ENCODE measurements around the gene PTPRCAP.

Gene PTPRCAP

GRCh38 chr11:67458266-67458665 is 20.8 kb upstream of the PTPRCAP start:
- no peaks in the 10 kb centered on the region for H3K36me3 ChIP-seq (ENCODE audit: insufficient read depth)
- H3K27me3 ChIP-seq (ENCODE audit: insufficient read depth, low read depth) = no peaks in the 10 kb centered on the region; the same call in 1 of the 2 replicates
- H3K4me1 ChIP-seq (ENCODE audit: low read depth, poor library complexity, severe bottlenecking) = no peaks in the 10 kb centered on the region
- no peak overlapping the region for H3K4me2 ChIP-seq
- H3K9ac ChIP-seq = no peak overlapping the region
- H2AFZ ChIP-seq (ENCODE audit: low read depth) = no peak overlapping the region
- no peaks in the 10 kb centered on the region for H4K20me1 ChIP-seq (ENCODE audit: insufficient read depth)
- no peak overlapping the region for H3K27ac ChIP-seq
- no peak overlapping the region for H3K4me3 ChIP-seq (IDR thresholded peaks at IDR 0.05; ENCODE audit: insufficient read depth, low read depth, low read length)
- TF ChIP-seq, protein P1, sequence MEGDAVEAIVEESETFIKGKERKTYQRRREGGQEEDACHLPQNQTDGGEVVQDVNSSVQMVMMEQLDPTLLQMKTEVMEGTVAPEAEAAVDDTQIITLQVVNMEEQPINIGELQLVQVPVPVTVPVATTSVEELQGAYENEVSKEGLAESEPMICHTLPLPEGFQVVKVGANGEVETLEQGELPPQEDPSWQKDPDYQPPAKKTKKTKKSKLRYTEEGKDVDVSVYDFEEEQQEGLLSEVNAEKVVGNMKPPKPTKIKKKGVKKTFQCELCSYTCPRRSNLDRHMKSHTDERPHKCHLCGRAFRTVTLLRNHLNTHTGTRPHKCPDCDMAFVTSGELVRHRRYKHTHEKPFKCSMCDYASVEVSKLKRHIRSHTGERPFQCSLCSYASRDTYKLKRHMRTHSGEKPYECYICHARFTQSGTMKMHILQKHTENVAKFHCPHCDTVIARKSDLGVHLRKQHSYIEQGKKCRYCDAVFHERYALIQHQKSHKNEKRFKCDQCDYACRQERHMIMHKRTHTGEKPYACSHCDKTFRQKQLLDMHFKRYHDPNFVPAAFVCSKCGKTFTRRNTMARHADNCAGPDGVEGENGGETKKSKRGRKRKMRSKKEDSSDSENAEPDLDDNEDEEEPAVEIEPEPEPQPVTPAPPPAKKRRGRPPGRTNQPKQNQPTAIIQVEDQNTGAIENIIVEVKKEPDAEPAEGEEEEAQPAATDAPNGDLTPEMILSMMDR (conservative IDR thresholded peaks at IDR 0.05; ENCODE audit: low read depth, low read length) = no peak
- H3K79me2 ChIP-seq (ENCODE audit: insufficient read depth, low read depth) = no peaks in the 10 kb centered on the region

- H3K36me3 ChIP-seq (ENCODE audit: insufficient read depth) = no peaks in the 10 kb centered on the region
- no peak overlapping the region for H3K4me3 ChIP-seq (IDR thresholded peaks at IDR 0.05; ENCODE audit: insufficient read depth, low read depth, low read length)
- H2AFZ ChIP-seq (ENCODE audit: low read depth) = no peak overlapping the region
- H3K27ac ChIP-seq = no peak overlapping the region
- no peaks in the 10 kb centered on the region for H3K79me2 ChIP-seq (ENCODE audit: insufficient read depth, low read depth)
- H3K27me3 ChIP-seq (ENCODE audit: insufficient read depth, low read depth) = no peaks in the 10 kb centered on the region; the same call in 1 of the 2 replicates
- H3K4me2 ChIP-seq = no peak overlapping the region
- no peaks in the 10 kb centered on the region for H4K20me1 ChIP-seq (ENCODE audit: insufficient read depth)
- H3K9ac ChIP-seq = no peak overlapping the region
- no peaks in the 10 kb centered on the region for H3K4me1 ChIP-seq (ENCODE audit: low read depth, poor library complexity, severe bottlenecking)
- TF ChIP-seq, protein P1 (conservative IDR thresholded peaks at IDR 0.05; ENCODE audit: low read depth, low read length) = no peak
Observed at GRCh38 chr11:67457453-67457852, 20.0 kb upstream of the PTPRCAP start.

GRCh38 chr11:67456068-67456705 is 18.7 kb upstream of the PTPRCAP start:
- Histone ChIP-seq H3K36me3 (ENCODE audit: insufficient read depth) (no peaks in the 10 kb centered on the region), H3K4me1 (ENCODE audit: low read depth, poor library complexity, severe bottlenecking) (no peaks in the 10 kb centered on the region), H3K27me3 (ENCODE audit: insufficient read depth, low read depth) (no peaks in the 10 kb centered on the region; the same call in 1 of the 2 replicates), H3K9ac (no peak overlapping the region), H3K27ac (no peak overlapping the region), H3K4me2 (no peak overlapping the region), H3K4me3 (IDR thresholded peaks at IDR 0.05; ENCODE audit: insufficient read depth, low read depth, low read length) (no peak overlapping the region), H3K79me2 (ENCODE audit: insufficient read depth, low read depth) (no peaks in the 10 kb centered on the region), H2AFZ (ENCODE audit: low read depth) (no peak overlapping the region), H4K20me1 (ENCODE audit: insufficient read depth) (no peaks in the 10 kb centered on the region)
- TF ChIP-seq, protein P1 (conservative IDR thresholded peaks at IDR 0.05; ENCODE audit: low read depth, low read length) = no peak

GRCh38 chr11:67455054-67455453 is 17.6 kb upstream of the PTPRCAP start, which contains the start of gene CABP4:
CABP4 (plus strand) TSS chr11:67455354; CDS start chr11:67455424, 70 bp downstream.
- Histone ChIP-seq H3K27ac (no peak within 1 kb of the TSS), H3K4me3 (IDR thresholded peaks at IDR 0.05; ENCODE audit: insufficient read depth, low read depth, low read length) (no peak within 1 kb of the TSS), H3K4me2 (no peak within 1 kb of the TSS), H3K9ac (no peak within 1 kb of the TSS), H3K36me3 (ENCODE audit: insufficient read depth) (no peaks in the 10 kb centered on the region), H2AFZ (ENCODE audit: low read depth) (no peak within 1 kb of the TSS), H4K20me1 (ENCODE audit: insufficient read depth) (no peaks in the 10 kb centered on the region), H3K27me3 (ENCODE audit: insufficient read depth, low read depth) (no peaks in the 10 kb centered on the region; the same call in 1 of the 2 replicates), H3K4me1 (ENCODE audit: low read depth, poor library complexity, severe bottlenecking) (no peaks in the 10 kb centered on the region), H3K79me2 (ENCODE audit: insufficient read depth, low read depth) (no peaks in the 10 kb centered on the region)
- TF ChIP-seq, protein P1 (conservative IDR thresholded peaks at IDR 0.05; ENCODE audit: low read depth, low read length) = no peak

All from KMS-11 (cell line).